Measurements from ENCODE around the gene CDKN2C.
A peak's percentile ranks its signal among the peaks of the same experiment; 100 is the strongest.

CDKN2C gene

GRCh38 chr1:50973255-50973654 is 3.2 kb downstream of the CDKN2C start:
- TF ChIP-seq SPI1 (IDR thresholded peaks at IDR 0.05; ENCODE audit: borderline replicate concordance, low read depth) (no peak), GABPA (IDR thresholded peaks at IDR 0.05; ENCODE audit: low read depth) (no peak)
- H3K4me3 ChIP-seq (replicated peaks; ENCODE audit: insufficient read depth, low read length): no peak overlapping the region
- DNase-seq (ENCODE audit: low read depth in 1 of 2, low spot score in 1 of 2): no peak
- peak overlapping the region; percentile 96 for H3K27ac ChIP-seq (replicated peaks)
- H3K27me3 ChIP-seq (ENCODE audit: insufficient read depth, poor library complexity, severe bottlenecking): no peaks in the 10 kb centered on the region

GRCh38 chr1:50973875-50974617 is 4.0 kb downstream of the CDKN2C start:
- Histone ChIP-seq H3K27me3 (ENCODE audit: insufficient read depth, poor library complexity, severe bottlenecking) (no peaks in the 10 kb centered on the region), H3K27ac (replicated peaks) (no peak overlapping the region), H3K4me3 (replicated peaks; ENCODE audit: insufficient read depth, low read length) (no peak overlapping the region)
- TF ChIP-seq REST (IDR thresholded peaks at IDR 0.05; ENCODE audit: insufficient replicate concordance, low read depth) (no peak), GABPA (IDR thresholded peaks at IDR 0.05; ENCODE audit: low read depth) (no peak), CTCF (IDR thresholded peaks at IDR 0.05; ENCODE audit: insufficient read depth, low read length) (no peak), SPI1 (IDR thresholded peaks at IDR 0.05; ENCODE audit: borderline replicate concordance, low read depth) (no peak), POLR2AphosphoS5 (IDR thresholded peaks at IDR 0.05; ENCODE audit: low read depth) (0 out of 2 replicates have a peak, but pooled peaks have one; percentile 20)
- DNase-seq (ENCODE audit: low read depth in 1 of 2, low spot score in 1 of 2): no peak

GRCh38 chr1:50974618-50974935 is 4.5 kb downstream of the CDKN2C start:
- no peak overlapping the region for H3K27ac ChIP-seq (replicated peaks)
- TF ChIP-seq SPI1 (IDR thresholded peaks at IDR 0.05; ENCODE audit: borderline replicate concordance, low read depth): no peak
- TF ChIP-seq REST (IDR thresholded peaks at IDR 0.05; ENCODE audit: insufficient replicate concordance, low read depth): no peak
- TF ChIP-seq CTCF (IDR thresholded peaks at IDR 0.05; ENCODE audit: insufficient read depth, low read length): no peak
- TF ChIP-seq GABPA (IDR thresholded peaks at IDR 0.05; ENCODE audit: low read depth): no peak
- TF ChIP-seq POLR2AphosphoS5 (IDR thresholded peaks at IDR 0.05; ENCODE audit: low read depth): no peak
- H3K4me3 ChIP-seq (replicated peaks; ENCODE audit: insufficient read depth, low read length): no peak overlapping the region
- DNase-seq (ENCODE audit: low read depth in 1 of 2, low spot score in 1 of 2): no peak
- no peaks in the 10 kb centered on the region for H3K27me3 ChIP-seq (ENCODE audit: insufficient read depth, poor library complexity, severe bottlenecking)

- H3K27ac ChIP-seq (replicated peaks): no peak overlapping the region
- no peak overlapping the region for H3K4me3 ChIP-seq (replicated peaks; ENCODE audit: insufficient read depth, low read length)
- H3K27me3 ChIP-seq (ENCODE audit: insufficient read depth, poor library complexity, severe bottlenecking): no peaks in the 10 kb centered on the region
- no peak for DNase-seq (ENCODE audit: low read depth in 1 of 2, low spot score in 1 of 2)
- TF ChIP-seq POLR2AphosphoS5 (IDR thresholded peaks at IDR 0.05; ENCODE audit: low read depth) (no peak), REST (IDR thresholded peaks at IDR 0.05; ENCODE audit: insufficient replicate concordance, low read depth) (no peak), SPI1 (IDR thresholded peaks at IDR 0.05; ENCODE audit: borderline replicate concordance, low read depth) (no peak), CTCF (IDR thresholded peaks at IDR 0.05; ENCODE audit: insufficient read depth, low read length) (no peak), GABPA (IDR thresholded peaks at IDR 0.05; ENCODE audit: low read depth) (no peak)
Observed at GRCh38 chr1:50975436-50975835, 5.4 kb downstream of the CDKN2C start.
